A673 (cell line): ENCODE measurements around the gene PRTG. TPM values are rescaled to one million over a fixed set of nuclear protein-coding genes. Genes with fewer than 3 reads are reported as not detected.

Source experiments
- BruUV-seq: library from RNA; stranded (reverse); fragments of 400-500 nt; replicated peaks from 2 replicates; lab custom pipeline; 2021; lab: Mats Ljungman, UMichigan
- CTCF ChIA-PET: fragments of 300-600 bp; sonication (Branson Sonifier 250); formaldehyde crosslinking; loops from one replicate; lab custom pipeline; 2022; ENCODE audit warnings: antibody characterized with exemption; lab: Charles Lee
- POLR2A ChIA-PET: fragments of 300-600 bp; sonication (Branson Sonifier 250); formaldehyde crosslinking; loops from one replicate; lab custom pipeline; 2022; ENCODE audit warnings: antibody characterized with exemption; ENCODE audit not compliant: low non-redundant PET; lab: Charles Lee
- DNase-seq: peaks from one replicate; pipeline ENCODE4 v3.0.0-alpha.2; 2015; ENCODE audit warnings: low spot score
- H3K27ac ChIP-seq: fragments of 200-600 bp; sonication (generic); 2 replicates; pipeline ENCODE4 v1.5.1; 2016; ENCODE audit warnings: mixed run types, low read depth, mild to moderate bottlenecking, mixed read lengths, antibody characterized with exemption, low read length; ENCODE audit not compliant: poor library complexity, severe bottlenecking
- H3K27me3 ChIP-seq: fragments of 200-600 bp; sonication (generic); replicated peaks from 2 replicates; pipeline ENCODE4 v1.6.1; 2017; ENCODE audit warnings: mixed run types, low read depth, mild to moderate bottlenecking, mixed read lengths, antibody characterized with exemption, low read length; ENCODE audit not compliant: insufficient read depth, poor library complexity
- H3K36me3 ChIP-seq: fragments of 200-600 bp; sonication (generic); 2 replicates; pipeline ENCODE4 v1.6.1; 2016; ENCODE audit warnings: mixed run types, mild to moderate bottlenecking, mixed read lengths, antibody characterized with exemption, low read length; ENCODE audit not compliant: insufficient read depth, poor library complexity, severe bottlenecking
- H3K4me1 ChIP-seq: fragments of 200-600 bp; sonication (generic); 2 replicates; pipeline ENCODE4 v1.6.1; 2017; ENCODE audit warnings: mixed run types, mild to moderate bottlenecking, mixed read lengths, antibody characterized with exemption, low read length; ENCODE audit not compliant: insufficient read depth, poor library complexity, severe bottlenecking
- H3K4me3 ChIP-seq: fragments of 200-600 bp; sonication (generic); 2 replicates; pipeline ENCODE4 v1.5.1; 2016; ENCODE audit warnings: low read depth, mixed run types, mild to moderate bottlenecking, mixed read lengths, low read length; ENCODE audit not compliant: poor library complexity, severe bottlenecking
- H3K9me3 ChIP-seq: fragments of 200-600 bp; sonication (generic); 2 replicates; pipeline ENCODE4 v1.6.1; 2016; ENCODE audit warnings: mixed run types, low read depth, mild to moderate bottlenecking, mixed read lengths, antibody characterized with exemption, low read length; ENCODE audit not compliant: poor library complexity, severe bottlenecking
- EZH2 ChIP-seq: fragments of 200-600 bp; sonication (generic); IDR thresholded peaks from 2 replicates; pipeline ENCODE4 v1.6.1; 2017; ENCODE audit warnings: borderline replicate concordance, low read depth, mild to moderate bottlenecking, mixed read lengths, antibody characterized with exemption, low read length; ENCODE audit not compliant: poor library complexity, severe bottlenecking
- intact Hi-C: fragments of 100-400 bp; cut with micrococcal nuclease; formaldehyde crosslinking; loops from one replicate; pipeline ENCODE4 v1.10.0; 2022; ENCODE audit not compliant: unreplicated experiment
- total RNA-seq: library from RNA; stranded (reverse); gene quantifications from 2 replicates; pipeline ENCODE4 v1.2.3, GENCODE V29; 2021
- TF ChIP-seq, protein P1 (sequence below): fragments of 300-800, 200-600 bp; sonication (generic); conservative IDR thresholded peaks from 2 replicates; pipeline ENCODE4 v1.5.1; 2017; ENCODE audit warnings: low read depth, mild to moderate bottlenecking, antibody characterized with exemption, low read length, moderate library complexity, mixed read lengths

The PRTG gene
- total RNA-seq, 1 experiment from 2014 or later: 0.02 TPM

DNA sequence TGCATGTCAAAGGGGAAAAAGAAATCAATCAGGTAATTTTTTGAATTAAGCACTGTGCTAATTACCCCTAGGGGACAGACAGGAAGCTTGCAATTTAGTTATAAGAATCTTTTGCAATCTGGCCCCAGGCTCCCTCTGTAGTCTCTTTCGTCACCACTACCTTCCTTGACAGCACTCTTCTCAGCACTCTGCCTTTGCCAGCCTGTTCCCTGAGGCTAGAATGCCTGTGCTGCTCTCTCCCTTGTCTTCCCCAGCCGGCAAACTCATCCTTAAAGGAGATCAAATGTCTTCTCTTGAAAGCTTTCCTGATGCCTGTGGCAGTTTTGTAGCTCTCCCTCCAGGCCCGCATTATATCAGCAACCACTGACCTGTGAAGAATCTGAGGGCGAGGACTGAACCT is 32.4 kb upstream of the PRTG start:
- Histone ChIP-seq H3K9me3 (no peaks in the 10 kb centered on the region), H3K36me3 (no peaks in the 10 kb centered on the region), H3K4me3 (no peak overlapping the region), H3K4me1 (peaks cover 12% of the 10 kb centered on the region), H3K27me3 (no peaks in the 10 kb centered on the region), H3K27ac (no peak overlapping the region)
- TF ChIP-seq, protein P1, sequence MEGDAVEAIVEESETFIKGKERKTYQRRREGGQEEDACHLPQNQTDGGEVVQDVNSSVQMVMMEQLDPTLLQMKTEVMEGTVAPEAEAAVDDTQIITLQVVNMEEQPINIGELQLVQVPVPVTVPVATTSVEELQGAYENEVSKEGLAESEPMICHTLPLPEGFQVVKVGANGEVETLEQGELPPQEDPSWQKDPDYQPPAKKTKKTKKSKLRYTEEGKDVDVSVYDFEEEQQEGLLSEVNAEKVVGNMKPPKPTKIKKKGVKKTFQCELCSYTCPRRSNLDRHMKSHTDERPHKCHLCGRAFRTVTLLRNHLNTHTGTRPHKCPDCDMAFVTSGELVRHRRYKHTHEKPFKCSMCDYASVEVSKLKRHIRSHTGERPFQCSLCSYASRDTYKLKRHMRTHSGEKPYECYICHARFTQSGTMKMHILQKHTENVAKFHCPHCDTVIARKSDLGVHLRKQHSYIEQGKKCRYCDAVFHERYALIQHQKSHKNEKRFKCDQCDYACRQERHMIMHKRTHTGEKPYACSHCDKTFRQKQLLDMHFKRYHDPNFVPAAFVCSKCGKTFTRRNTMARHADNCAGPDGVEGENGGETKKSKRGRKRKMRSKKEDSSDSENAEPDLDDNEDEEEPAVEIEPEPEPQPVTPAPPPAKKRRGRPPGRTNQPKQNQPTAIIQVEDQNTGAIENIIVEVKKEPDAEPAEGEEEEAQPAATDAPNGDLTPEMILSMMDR: no peak
- TF ChIP-seq EZH2: no peak
- peak; percentile 82 for DNase-seq
- intact Hi-C loops: loop anchor here (2.0 kb wide), 1 partner anchor 33 kb away; the partner anchor contains the start of gene PRTG
- POLR2A ChIA-PET: interaction anchor here (0.6 kb wide), 1 partner anchor 11 kb away, joined by 3 read pairs; no protein-coding TSS in a partner anchor
- no TSS peak for BruUV-seq
- CTCF ChIA-PET: no interaction called here

DNA sequence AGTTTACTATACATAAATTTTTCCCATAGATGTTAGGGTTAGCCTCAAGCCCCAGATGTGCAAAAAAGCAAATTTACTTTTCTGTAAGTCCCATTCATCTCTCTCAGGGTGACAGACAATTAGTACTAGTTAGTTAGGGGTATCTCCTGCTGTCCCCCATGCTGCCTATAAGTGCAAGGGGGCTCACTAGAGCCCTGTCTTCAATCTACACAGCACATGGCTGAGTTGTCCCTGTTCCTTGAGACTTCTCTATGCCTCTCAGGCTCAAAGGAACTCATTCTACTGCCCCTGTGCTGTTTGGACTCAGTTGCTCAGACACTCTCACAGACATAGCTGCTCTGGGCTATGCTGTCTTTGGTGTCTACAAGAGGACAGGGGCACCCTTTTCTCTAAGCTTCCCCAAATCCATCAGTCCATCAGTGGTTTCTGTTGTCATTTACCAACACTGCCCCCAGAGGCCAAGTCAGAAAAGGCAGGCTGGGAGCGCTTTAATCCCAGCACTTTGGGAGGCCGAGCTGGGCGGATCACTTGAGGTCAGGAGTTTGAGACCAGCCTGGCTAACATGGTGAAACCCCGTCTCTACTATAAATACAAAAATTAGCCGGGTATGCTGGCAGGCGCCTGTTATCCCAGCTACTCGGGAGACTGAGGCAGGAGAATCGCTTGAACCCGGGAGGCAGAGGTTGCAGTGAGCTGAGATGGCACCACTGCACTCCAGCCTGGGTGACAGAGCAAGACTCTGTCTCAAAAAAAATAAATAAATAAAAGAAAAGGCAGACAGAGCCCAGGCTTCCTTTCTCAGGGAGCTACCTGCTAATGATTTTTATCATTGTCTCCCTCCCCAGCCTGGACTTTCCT is 31.4 kb upstream of the PRTG start:
- Histone ChIP-seq H3K36me3 (no peaks in the 10 kb centered on the region), H3K4me1 (peaks cover 12% of the 10 kb centered on the region), H3K27ac (no peak overlapping the region), H3K9me3 (no peaks in the 10 kb centered on the region), H3K27me3 (no peaks in the 10 kb centered on the region), H3K4me3 (no peak overlapping the region)
- BruUV-seq: no TSS peak
- peak; percentile 58 for DNase-seq
- intact Hi-C loops: loop anchor here (2.0 kb wide), 1 partner anchor 32 kb away; the partner anchor contains the start of gene PRTG
- ChIA-PET CTCF (no interaction called here), POLR2A (interaction anchor here (0.6 kb wide), 1 partner anchor 10 kb away, joined by 3 read pairs; no protein-coding TSS in a partner anchor)
- TF ChIP-seq, protein P1: peak; percentile 67
- TF ChIP-seq EZH2: no peak

DNA sequence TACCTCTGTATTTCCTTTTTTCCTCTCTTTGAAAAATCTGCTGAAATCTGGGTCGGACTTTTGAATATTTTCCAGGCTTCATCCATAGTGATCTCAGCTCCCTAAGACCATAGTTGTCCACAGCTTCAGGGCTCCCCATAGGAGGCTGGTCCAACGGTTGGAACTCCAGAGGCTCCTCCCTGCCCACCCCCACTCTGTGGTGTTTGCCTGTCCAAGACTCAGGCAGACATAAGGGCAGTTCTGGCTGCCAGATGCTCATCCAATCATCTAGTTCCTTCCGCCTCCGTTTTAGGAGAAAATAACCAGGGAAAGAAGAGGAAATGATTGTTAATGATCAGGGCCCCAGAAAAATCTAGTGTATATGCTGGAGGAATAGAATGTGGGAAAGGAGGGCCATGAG is 27.9 kb upstream of the PRTG start:
- Histone ChIP-seq H3K36me3 (no peaks in the 10 kb centered on the region), H3K9me3 (no peaks in the 10 kb centered on the region), H3K4me1 (peaks cover 11% of the 10 kb centered on the region), H3K4me3 (no peak overlapping the region), H3K27ac (no peak overlapping the region), H3K27me3 (no peaks in the 10 kb centered on the region)
- ChIA-PET POLR2A (no interaction called here), CTCF (no interaction called here)
- TF ChIP-seq, protein P1: no peak
- TF ChIP-seq EZH2: no peak
- no peak for DNase-seq
- BruUV-seq: no TSS peak
- intact Hi-C loops: no loop called here
